PC-3 (cell line): Measurements from ENCODE around the gene CRIP2.

Experiments used
- CTCF ChIP-seq: fragments of 300-600 bp; sonication (generic); conservative IDR thresholded peaks from 2 replicates; pipeline ENCODE4 v1.5.1; 2017; ENCODE audit warnings: antibody characterized with exemption, low read depth, mild to moderate bottlenecking, low read length
- EZH2 ChIP-seq: fragments of 300-600 bp; sonication (generic); IDR thresholded peaks from one replicate; pipeline ENCODE4 v1.6.1; 2017; ENCODE audit warnings: antibody characterized with exemption, mild to moderate bottlenecking, low read length; ENCODE audit not compliant: unreplicated experiment

GRCh38 chr14:105507247-105507646 lies 32.6 kb downstream of the CRIP2 start:
- TF ChIP-seq CTCF (no peak), EZH2 (no peak)
